Mucosa of rectum (tissue), 2 donors: ENCODE results near the gene CNRIP1.

Source experiments
- H3K27ac ChIP-seq, 2 donors: one replicate each; pipeline ENCODE4 v1.7.0; 2013; ENCODE audit warnings: inconsistent platforms in 2 of 2, low read depth in 2 of 2, low read length in 2 of 2
- H3K27me3 ChIP-seq, 2 donors: one replicate each; pipeline ENCODE4 v1.7.0; 2013; ENCODE audit warnings: low read length in 2 of 2; ENCODE audit not compliant: control insufficient read depth in 2 of 2, insufficient read depth in 2 of 2
- H3K36me3 ChIP-seq, 2 donors: one replicate each; pipeline ENCODE4 v1.7.0; 2013; ENCODE audit warnings: low read length in 2 of 2; ENCODE audit not compliant: control insufficient read depth in 2 of 2, insufficient read depth in 2 of 2
- H3K4me1 ChIP-seq, 2 donors: one replicate each; pipeline ENCODE4 v1.7.0; 2013; ENCODE audit warnings: low read length in 2 of 2, mild to moderate bottlenecking in 1 of 2; ENCODE audit not compliant: control insufficient read depth in 2 of 2, insufficient read depth in 2 of 2
- H3K4me3 ChIP-seq, 2 donors: one replicate each; pipeline ENCODE4 v1.7.0; 2013; ENCODE audit warnings: low read length in 2 of 2
- H3K9ac ChIP-seq, 2 donors: one replicate each; pipeline ENCODE4 v1.7.0; 2013; ENCODE audit warnings: low read length in 2 of 2, low read depth in 1 of 2, mild to moderate bottlenecking in 1 of 2
- H3K9me3 ChIP-seq, 2 donors: one replicate each; pipeline ENCODE4 v1.7.0; 2013; ENCODE audit warnings: low read length in 2 of 2; ENCODE audit not compliant: control insufficient read depth in 2 of 2
- donor health status: healthy.
- donor health status: Normal muscosa, but diverticular disease.

The CNRIP1 gene

GRCh38 chr2:68319398-68320117 lies at the start of gene CNRIP1:
TSS of gene CNRIP1 (minus strand) at chr2:68319949. CDS start at chr2:68319400, 549 bp downstream.
- Histone ChIP-seq H3K27me3 (peaks cover 6 to 11% of the 10 kb centered on the region in 2 donors), H3K27ac (peak within 1 kb of the TSS; percentile 81 to 85), H3K9ac (peak within 1 kb of the TSS; percentile 32 to 65), H3K4me3 (peak within 1 kb of the TSS; percentile 66 to 71), H3K9me3 (no peaks in the 10 kb centered on the region), H3K4me1 (no peaks in the 10 kb centered on the region), H3K36me3 (no peaks in the 10 kb centered on the region)

GRCh38 chr2:68369337-68369734 lies 49.6 kb upstream of the CNRIP1 start:
- no peak overlapping the region for H3K27ac ChIP-seq
- H3K27me3 ChIP-seq = no peaks in the 10 kb centered on the region
- H3K4me1 ChIP-seq = no peaks in the 10 kb centered on the region
- H3K9ac ChIP-seq = no peak overlapping the region
- H3K36me3 ChIP-seq = no peaks in the 10 kb centered on the region
- no peaks in the 10 kb centered on the region for H3K9me3 ChIP-seq
- H3K4me3 ChIP-seq = no peak overlapping the region

DNA sequence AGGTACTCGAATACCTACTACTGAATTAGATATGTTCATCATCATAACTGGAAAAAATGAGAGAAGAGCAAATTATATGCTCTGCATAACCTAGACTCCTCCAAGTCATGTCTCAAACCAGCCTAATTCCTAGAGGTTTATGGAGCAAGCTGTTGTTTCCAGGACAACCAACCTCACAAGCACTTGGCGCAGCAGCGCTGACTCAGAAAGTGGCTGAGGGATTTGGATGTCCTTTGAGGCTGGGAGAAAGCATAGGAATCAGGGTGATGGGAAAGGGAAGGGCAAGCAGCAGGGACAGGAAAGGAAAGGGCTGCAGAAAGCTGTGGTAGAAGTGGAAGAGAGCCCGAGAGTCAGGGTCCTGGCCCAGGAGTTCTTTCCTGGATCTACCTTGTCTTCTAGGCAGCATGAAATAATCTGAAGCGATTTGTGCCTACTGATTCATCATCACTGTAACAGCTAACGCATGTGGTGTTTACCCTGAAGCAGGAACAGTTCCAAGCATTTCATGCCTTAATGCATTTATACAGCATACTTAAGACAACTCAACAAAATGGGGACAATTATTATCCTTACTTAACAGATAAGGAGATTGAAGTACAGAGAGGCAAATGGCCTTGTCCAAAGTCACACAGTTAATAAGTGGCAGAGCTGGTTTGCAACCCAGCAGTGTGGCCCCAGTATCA lies 49.0 kb upstream of the CNRIP1 start:
- Histone ChIP-seq H3K9ac (no peak overlapping the region), H3K36me3 (no peaks in the 10 kb centered on the region), H3K27me3 (no peaks in the 10 kb centered on the region), H3K27ac (peak overlapping the region in 1 of 2 donors; percentile 4), H3K4me1 (peaks cover 0 to under 1% of the 10 kb centered on the region in 2 donors), H3K9me3 (no peaks in the 10 kb centered on the region), H3K4me3 (no peak overlapping the region)

GRCh38 chr2:68367953-68368653 lies 48.4 kb upstream of the CNRIP1 start:
- H3K4me1 ChIP-seq = peaks cover 0 to 3% of the 10 kb centered on the region in 2 donors
- H3K27me3 ChIP-seq = no peaks in the 10 kb centered on the region
- no peak overlapping the region for H3K9ac ChIP-seq
- no peaks in the 10 kb centered on the region for H3K36me3 ChIP-seq
- no peak overlapping the region for H3K4me3 ChIP-seq
- H3K9me3 ChIP-seq = no peaks in the 10 kb centered on the region
- H3K27ac ChIP-seq = peak overlapping the region; percentile 4 to 35

DNA sequence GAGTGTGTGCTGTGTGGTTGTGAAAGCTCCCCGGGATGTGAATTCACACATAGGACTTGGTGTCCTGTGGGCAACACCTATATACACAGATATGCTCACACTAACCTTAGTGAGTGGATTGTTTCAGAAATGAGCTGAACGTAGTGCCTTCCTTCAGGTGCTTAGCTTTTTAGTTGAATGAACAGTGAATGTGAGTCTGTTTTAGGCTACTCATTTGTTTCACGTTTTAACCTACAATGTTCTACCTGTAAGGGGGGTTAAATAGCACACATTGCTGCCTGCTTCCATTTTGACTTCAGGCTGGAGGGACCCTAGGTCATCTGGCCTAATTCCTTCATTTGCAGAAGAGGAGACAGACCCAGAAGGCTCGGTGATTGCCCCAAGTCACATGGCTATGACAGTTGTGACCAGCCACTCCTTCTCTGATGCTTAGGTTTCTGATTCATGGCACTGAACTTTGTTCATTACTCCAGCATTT lies 46.4 kb upstream of the CNRIP1 start:
- no peaks in the 10 kb centered on the region for H3K9me3 ChIP-seq
- H3K27ac ChIP-seq = peak overlapping the region; percentile 65 to 81
- H3K27me3 ChIP-seq = no peaks in the 10 kb centered on the region
- H3K36me3 ChIP-seq = no peaks in the 10 kb centered on the region
- H3K4me3 ChIP-seq = peak overlapping the region in 1 of 2 donors; percentile 79
- peak overlapping the region in 1 of 2 donors; percentile 52 for H3K9ac ChIP-seq
- H3K4me1 ChIP-seq = peaks cover 0 to 3% of the 10 kb centered on the region in 2 donors

DNA sequence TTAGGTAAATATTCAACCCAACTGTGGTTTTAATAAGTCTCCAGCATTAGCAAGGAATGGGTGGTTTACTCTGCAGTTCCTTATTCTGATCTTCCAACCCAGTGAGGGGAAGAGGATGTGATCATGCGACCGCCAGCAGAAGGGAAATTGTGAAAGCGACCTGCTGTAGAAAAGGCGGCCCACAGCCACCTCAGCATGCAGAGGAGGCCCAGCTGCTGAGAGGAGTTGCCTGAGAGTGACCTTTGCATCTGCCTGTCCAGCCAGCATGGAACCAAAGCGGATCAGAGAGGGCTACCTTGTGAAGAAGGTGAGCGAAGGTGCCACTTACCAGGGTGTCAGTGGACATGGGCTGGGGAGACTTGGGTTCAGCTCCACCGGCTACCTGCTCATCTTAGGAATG lies 45.3 kb upstream of the CNRIP1 start, which contains the start of gene PLEK:
Gene PLEK (plus strand): TSS at position 196 of the 400 bp plus-strand sequence. CDS start 70 bp downstream, at position 266.
- H3K4me1 ChIP-seq = peaks cover 0 to 3% of the 10 kb centered on the region in 2 donors
- H3K36me3 ChIP-seq = no peaks in the 10 kb centered on the region
- H3K4me3 ChIP-seq = peak within 1 kb of the TSS; percentile 66 to 79
- H3K27ac ChIP-seq = peak within 1 kb of the TSS; percentile 65 to 81
- H3K27me3 ChIP-seq = no peaks in the 10 kb centered on the region
- peak within 1 kb of the TSS; percentile 32 to 52 for H3K9ac ChIP-seq
- no peaks in the 10 kb centered on the region for H3K9me3 ChIP-seq

GRCh38 chr2:68363721-68364120 lies 44.0 kb upstream of the CNRIP1 start:
- Histone ChIP-seq H3K4me3 (no peak overlapping the region), H3K9ac (no peak overlapping the region), H3K9me3 (no peaks in the 10 kb centered on the region), H3K27ac (no peak overlapping the region), H3K36me3 (no peaks in the 10 kb centered on the region), H3K27me3 (no peaks in the 10 kb centered on the region), H3K4me1 (peaks cover 0 to 3% of the 10 kb centered on the region in 2 donors)

DNA sequence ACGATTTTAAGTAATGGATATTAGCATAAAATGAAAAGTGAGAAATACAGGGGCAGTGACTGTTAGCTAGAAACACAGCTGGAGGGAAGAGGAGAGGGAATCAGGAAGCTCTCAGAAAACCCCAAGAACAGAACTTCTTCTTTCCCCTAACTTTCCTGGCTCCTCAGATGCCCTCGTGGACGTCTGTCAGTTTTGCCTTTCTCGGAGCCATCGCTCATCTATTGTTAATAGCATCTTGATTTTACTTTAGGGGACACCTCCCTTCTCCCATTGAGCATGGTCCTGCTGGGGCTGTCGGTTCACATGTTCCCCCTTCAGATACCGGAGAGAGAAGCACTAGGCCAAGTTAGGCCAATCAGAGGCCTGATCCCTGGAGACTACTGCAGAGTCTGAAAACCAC lies 43.0 kb upstream of the CNRIP1 start:
- peaks cover 0 to 3% of the 10 kb centered on the region in 2 donors for H3K4me1 ChIP-seq
- no peak overlapping the region for H3K9ac ChIP-seq
- H3K27ac ChIP-seq = peak overlapping the region in 1 of 2 donors; percentile 18
- no peaks in the 10 kb centered on the region for H3K9me3 ChIP-seq
- H3K36me3 ChIP-seq = no peaks in the 10 kb centered on the region
- no peak overlapping the region for H3K4me3 ChIP-seq
- no peaks in the 10 kb centered on the region for H3K27me3 ChIP-seq

- Histone ChIP-seq H3K27me3 (no peaks in the 10 kb centered on the region), H3K4me1 (peaks cover 0 to 3% of the 10 kb centered on the region in 2 donors), H3K9me3 (no peaks in the 10 kb centered on the region), H3K36me3 (no peaks in the 10 kb centered on the region), H3K9ac (no peak overlapping the region), H3K4me3 (peak overlapping the region in 1 of 2 donors; percentile 38), H3K27ac (no peak overlapping the region)
Measured at GRCh38 chr2:68362069-68362468, 42.3 kb upstream of the CNRIP1 start.
